GM18867 (cell line): ENCODE results near the gene PPP1R10.
"Not testable (repeated sequence)": the region's sequence is repeated elsewhere in the genome, so short reads cannot be mapped to it uniquely, and the experiment has no call there.

Experiments
- ATAC-seq: cut with Tn5 transposase; IDR thresholded peaks from one replicate; pipeline ENCODE4 v1.9.1; 2021; ENCODE audit warnings: mild to moderate bottlenecking, moderate library complexity; ENCODE audit not compliant: unreplicated experiment

PPP1R10 gene

GRCh38 chr6:30616811-30617564, at the start of gene PPP1R10:
Gene PPP1R10 (minus strand): TSS chr6:30617243. CDS start chr6:30609944, 7,299 bp downstream.
- ATAC-seq = peak; percentile 81

GRCh38 chr6:30666300-30666699, 49.3 kb upstream of the PPP1R10 start:
- not testable (repeated sequence) for ATAC-seq

- no peak for ATAC-seq
Measured at GRCh38 chr6:30664994-30665767, 48.1 kb upstream of the PPP1R10 start.

GRCh38 chr6:30657922-30658321, 40.9 kb upstream of the PPP1R10 start:
- ATAC-seq = not testable (repeated sequence)

- no peak for ATAC-seq
Measured at GRCh38 chr6:30657454-30657853, 40.4 kb upstream of the PPP1R10 start.

GRCh38 chr6:30656513-30656912, 39.5 kb upstream of the PPP1R10 start:
- no peak for ATAC-seq

GRCh38 chr6:30655743-30656094, 38.7 kb upstream of the PPP1R10 start:
- no peak for ATAC-seq

GRCh38 chr6:30654798-30655742, 38.0 kb upstream of the PPP1R10 start:
- ATAC-seq = no peak

GRCh38 chr6:30651143-30651542, 34.1 kb upstream of the PPP1R10 start:
- no peak for ATAC-seq

- peak; percentile 62 for ATAC-seq
Measured at GRCh38 chr6:30647242-30648116, 30.4 kb upstream of the PPP1R10 start.

GRCh38 chr6:30646450-30647241, 29.6 kb upstream of the PPP1R10 start, which contains the start of gene C6orf136:
Gene C6orf136 (plus strand): TSS chr6:30647133. CDS start chr6:30647232, 99 bp downstream.
- ATAC-seq = peak; percentile 51

- ATAC-seq = no peak
Measured at GRCh38 chr6:30645989-30646388, 28.9 kb upstream of the PPP1R10 start.

- ATAC-seq = no peak
Measured at GRCh38 chr6:30644769-30645168, 27.7 kb upstream of the PPP1R10 start.

- no peak for ATAC-seq
Measured at GRCh38 chr6:30643656-30644055, 26.6 kb upstream of the PPP1R10 start.

GRCh38 chr6:30641048-30641447, 24.0 kb upstream of the PPP1R10 start:
- no peak for ATAC-seq

- no peak for ATAC-seq
Measured at GRCh38 chr6:30640481-30640880, 23.4 kb upstream of the PPP1R10 start.

- no peak for ATAC-seq
Measured at GRCh38 chr6:30635834-30636233, 18.8 kb upstream of the PPP1R10 start.

GRCh38 chr6:30626484-30627366, 9.7 kb upstream of the PPP1R10 start, which contains the start of gene ATAT1:
Gene ATAT1 (plus strand): TSS chr6:30626874.
- peak; percentile 81 for ATAC-seq
